HepG2 (cell line): Measurements from ENCODE around the gene MRPL38. TPM values are rescaled to one million over a fixed set of nuclear protein-coding genes. Genes with fewer than 3 reads are reported as not detected.
A peak's percentile ranks its signal among the peaks of the same experiment; 100 is the strongest.

Experiments
- GATAD1 ChIP-seq: IDR thresholded peaks from 2 replicates; pipeline ENCODE4 v1.6.1; 2016; ENCODE audit warnings: missing genetic modification reagents, missing compliant biosample characterization
- HES4 ChIP-seq: sonication (generic); formaldehyde crosslinking; IDR thresholded peaks from 2 replicates; pipeline ENCODE4 v1.9.0; 2021; ENCODE audit warnings: mild to moderate bottlenecking, missing genetic modification reagents, borderline replicate concordance
- HMG20A ChIP-seq: IDR thresholded peaks from 2 replicates; pipeline ENCODE4 v1.6.1; 2016; ENCODE audit warnings: borderline replicate concordance
- MEIS1 ChIP-seq: sonication (generic); formaldehyde crosslinking; IDR thresholded peaks from 2 replicates; pipeline ENCODE4 v1.9.0; 2021; ENCODE audit warnings: mild to moderate bottlenecking, missing genetic modification reagents, moderate library complexity, borderline replicate concordance
- POLR2AphosphoS2 ChIP-seq: IDR thresholded peaks from 2 replicates; pipeline ENCODE4 v1.6.1; 2011; ENCODE audit warnings: low read depth, low read length, improper control_type of control experiment
- TBX3 ChIP-seq: fragments of 450-650 bp; IDR thresholded peaks from 2 replicates; pipeline ENCODE4 v1.6.1; 2017; ENCODE audit warnings: antibody characterized with exemption, mild to moderate bottlenecking, inconsistent platforms, borderline replicate concordance
- TEAD2 ChIP-seq: sonication (generic); formaldehyde crosslinking; IDR thresholded peaks from 2 replicates; pipeline ENCODE4 v1.9.0; 2021; ENCODE audit warnings: missing genetic modification reagents
- ZFP36L2 ChIP-seq: sonication (generic); formaldehyde crosslinking; IDR thresholded peaks from 2 replicates; pipeline ENCODE4 v1.4.0; 2020; ENCODE audit warnings: missing genetic modification reagents
- ZNF20 ChIP-seq: sonication (generic); formaldehyde crosslinking; IDR thresholded peaks from 2 replicates; pipeline ENCODE4 v1.4.0; 2020; ENCODE audit warnings: mild to moderate bottlenecking, moderate library complexity, missing genetic modification reagents
- ZNF567 ChIP-seq: sonication (generic); formaldehyde crosslinking; IDR thresholded peaks from 2 replicates; pipeline ENCODE4 v1.8.1; 2023; ENCODE audit warnings: mild to moderate bottlenecking, missing genetic modification reagents, borderline replicate concordance
- ZNF737 ChIP-seq: sonication (generic); formaldehyde crosslinking; IDR thresholded peaks from 2 replicates; pipeline ENCODE4 v1.5.0; 2020; ENCODE audit warnings: missing genetic modification reagents, mild to moderate bottlenecking, borderline replicate concordance
- polyA plus RNA-seq, 8 experiments: library from polyadenylated mRNA; depleted of rRNA in 3 of 8; stranded (reverse) in 7 of 8; unstranded in 1 of 8; fragments of >200 nt; fragmentation: Illumina TruSeq in 4 of 8; extraction: Trizol in 4 of 8; gene quantifications; 2 replicates each; pipeline versions ENCODE4 v1.2.1 to v1.2.3, GENCODE V29; 2011 to 2016; ENCODE audit warnings: low read depth in 4 of 8, missing spikeins in 1 of 8, mixed read lengths in 1 of 8; ENCODE audit not compliant: insufficient read depth in 1 of 8
- total RNA-seq, 5 experiments: library from RNA; depleted of rRNA; stranded (reverse); fragments of >200 nt; fragmentation: Illumina TruSeq; extraction: Trizol; gene quantifications; 2 replicates each; pipeline ENCODE4 v1.2.3, GENCODE V29; 2016; ENCODE audit warnings: low read depth in 1 of 5
- TF ChIP-seq, protein P1 (sequence below): sonication (generic); formaldehyde crosslinking; IDR thresholded peaks from 2 replicates; pipeline ENCODE4 v1.4.0; 2020; ENCODE audit warnings: missing genetic modification reagents
- TF ChIP-seq, protein P2 (sequence below): sonication (generic); formaldehyde crosslinking; IDR thresholded peaks from 2 replicates; pipeline ENCODE4 v1.5.1; 2020; ENCODE audit warnings: missing genetic modification reagents, mild to moderate bottlenecking, borderline replicate concordance
- TF ChIP-seq, protein P3 (sequence below): fragments of 450-650 bp; IDR thresholded peaks from 2 replicates; pipeline ENCODE4 v1.6.1; 2017; ENCODE audit warnings: mild to moderate bottlenecking
- TF ChIP-seq, protein P4 (sequence below): sonication (generic); formaldehyde crosslinking; IDR thresholded peaks from 2 replicates; pipeline ENCODE4 v1.8.1; 2022; ENCODE audit warnings: mild to moderate bottlenecking, missing genetic modification reagents
- TF ChIP-seq, protein P5 (sequence below): sonication (generic); formaldehyde crosslinking; IDR thresholded peaks from 2 replicates; pipeline ENCODE4 v1.8.0; 2022; ENCODE audit warnings: missing genetic modification reagents, mild to moderate bottlenecking, moderate library complexity, borderline replicate concordance
- TF ChIP-seq, protein P6 (sequence below): sonication (generic); formaldehyde crosslinking; IDR thresholded peaks from 2 replicates; pipeline ENCODE4 v1.4.0; 2020; ENCODE audit warnings: missing genetic modification reagents, borderline replicate concordance

The MRPL38 gene
- total and polyA plus RNA-seq, 2 of the 13 experiments (the other 11 are each of a cell fraction or from before 2014, with no cell fraction given): 83.7 to 125 TPM

DNA sequence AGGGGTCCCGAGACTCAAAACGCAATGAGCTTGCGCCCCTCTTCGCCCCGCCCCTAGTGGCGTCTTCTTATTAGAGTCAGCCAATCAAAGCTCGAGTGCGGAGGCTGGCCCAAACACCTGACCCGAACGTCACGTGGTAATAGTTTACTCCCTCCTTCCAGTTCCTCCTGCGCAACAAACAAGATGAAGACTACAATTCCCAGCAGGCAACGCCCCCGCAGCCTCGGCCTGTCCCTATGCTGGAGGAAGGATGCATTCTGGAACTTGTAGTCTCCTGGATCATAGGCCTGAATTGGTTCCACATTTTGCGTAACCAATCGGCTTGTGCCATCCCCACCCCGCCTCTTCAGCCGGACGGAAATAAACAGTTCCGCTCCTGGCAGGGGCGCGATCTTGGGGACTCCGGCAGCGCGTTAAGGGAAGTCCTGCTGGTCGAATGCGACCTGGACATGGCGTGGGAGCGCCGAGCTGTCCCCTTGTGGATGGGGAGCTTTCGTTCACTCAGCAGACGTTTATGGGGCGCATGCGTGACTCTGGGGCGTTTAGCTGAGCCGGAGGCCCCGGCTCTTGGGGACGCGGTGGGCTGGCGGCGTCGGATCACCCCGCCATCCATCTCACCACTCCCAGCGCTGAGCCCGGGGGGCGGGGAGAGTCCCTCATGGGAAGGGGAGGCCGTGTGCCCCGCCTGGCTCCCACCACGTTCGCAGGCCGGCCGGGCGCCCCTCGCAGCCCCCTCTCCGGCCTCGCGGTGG is 49.2 kb downstream of the MRPL38 start, which contains the start of gene WBP2 (continued):
- TF ChIP-seq, protein P1, sequence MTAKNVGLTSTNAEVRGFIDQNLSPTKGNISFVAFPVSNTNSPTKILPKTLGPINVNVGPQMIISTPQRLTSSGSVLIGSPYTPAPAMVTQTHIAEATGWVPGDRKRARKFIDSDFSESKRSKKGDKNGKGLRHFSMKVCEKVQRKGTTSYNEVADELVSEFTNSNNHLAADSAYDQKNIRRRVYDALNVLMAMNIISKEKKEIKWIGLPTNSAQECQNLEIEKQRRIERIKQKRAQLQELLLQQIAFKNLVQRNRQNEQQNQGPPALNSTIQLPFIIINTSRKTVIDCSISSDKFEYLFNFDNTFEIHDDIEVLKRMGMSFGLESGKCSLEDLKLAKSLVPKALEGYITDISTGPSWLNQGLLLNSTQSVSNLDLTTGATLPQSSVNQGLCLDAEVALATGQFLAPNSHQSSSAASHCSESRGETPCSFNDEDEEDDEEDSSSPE (CRISPR knock-in tag): peak; percentile 79
- no peak for TF ChIP-seq HES4
- TF ChIP-seq POLR2AphosphoS2: no peak
- TF ChIP-seq, protein P2, sequence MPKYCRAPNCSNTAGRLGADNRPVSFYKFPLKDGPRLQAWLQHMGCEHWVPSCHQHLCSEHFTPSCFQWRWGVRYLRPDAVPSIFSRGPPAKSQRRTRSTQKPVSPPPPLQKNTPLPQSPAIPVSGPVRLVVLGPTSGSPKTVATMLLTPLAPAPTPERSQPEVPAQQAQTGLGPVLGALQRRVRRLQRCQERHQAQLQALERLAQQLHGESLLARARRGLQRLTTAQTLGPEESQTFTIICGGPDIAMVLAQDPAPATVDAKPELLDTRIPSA (CRISPR knock-in tag): peak; percentile 61; the same call in 1 of the 2 replicates
- TF ChIP-seq, protein P3, sequence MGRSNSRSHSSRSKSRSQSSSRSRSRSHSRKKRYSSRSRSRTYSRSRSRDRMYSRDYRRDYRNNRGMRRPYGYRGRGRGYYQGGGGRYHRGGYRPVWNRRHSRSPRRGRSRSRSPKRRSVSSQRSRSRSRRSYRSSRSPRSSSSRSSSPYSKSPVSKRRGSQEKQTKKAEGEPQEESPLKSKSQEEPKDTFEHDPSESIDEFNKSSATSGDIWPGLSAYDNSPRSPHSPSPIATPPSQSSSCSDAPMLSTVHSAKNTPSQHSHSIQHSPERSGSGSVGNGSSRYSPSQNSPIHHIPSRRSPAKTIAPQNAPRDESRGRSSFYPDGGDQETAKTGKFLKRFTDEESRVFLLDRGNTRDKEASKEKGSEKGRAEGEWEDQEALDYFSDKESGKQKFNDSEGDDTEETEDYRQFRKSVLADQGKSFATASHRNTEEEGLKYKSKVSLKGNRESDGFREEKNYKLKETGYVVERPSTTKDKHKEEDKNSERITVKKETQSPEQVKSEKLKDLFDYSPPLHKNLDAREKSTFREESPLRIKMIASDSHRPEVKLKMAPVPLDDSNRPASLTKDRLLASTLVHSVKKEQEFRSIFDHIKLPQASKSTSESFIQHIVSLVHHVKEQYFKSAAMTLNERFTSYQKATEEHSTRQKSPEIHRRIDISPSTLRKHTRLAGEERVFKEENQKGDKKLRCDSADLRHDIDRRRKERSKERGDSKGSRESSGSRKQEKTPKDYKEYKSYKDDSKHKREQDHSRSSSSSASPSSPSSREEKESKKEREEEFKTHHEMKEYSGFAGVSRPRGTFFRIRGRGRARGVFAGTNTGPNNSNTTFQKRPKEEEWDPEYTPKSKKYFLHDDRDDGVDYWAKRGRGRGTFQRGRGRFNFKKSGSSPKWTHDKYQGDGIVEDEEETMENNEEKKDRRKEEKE: no peak
- TF ChIP-seq HMG20A: peak; percentile 26; the same call in 1 of the 2 replicates
- TF ChIP-seq, protein P4, sequence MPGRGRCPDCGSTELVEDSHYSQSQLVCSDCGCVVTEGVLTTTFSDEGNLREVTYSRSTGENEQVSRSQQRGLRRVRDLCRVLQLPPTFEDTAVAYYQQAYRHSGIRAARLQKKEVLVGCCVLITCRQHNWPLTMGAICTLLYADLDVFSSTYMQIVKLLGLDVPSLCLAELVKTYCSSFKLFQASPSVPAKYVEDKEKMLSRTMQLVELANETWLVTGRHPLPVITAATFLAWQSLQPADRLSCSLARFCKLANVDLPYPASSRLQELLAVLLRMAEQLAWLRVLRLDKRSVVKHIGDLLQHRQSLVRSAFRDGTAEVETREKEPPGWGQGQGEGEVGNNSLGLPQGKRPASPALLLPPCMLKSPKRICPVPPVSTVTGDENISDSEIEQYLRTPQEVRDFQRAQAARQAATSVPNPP (CRISPR knock-in tag): 0 out of 2 replicates have a peak, but pooled peaks have one; percentile 54
- TF ChIP-seq TBX3: no peak
- TF ChIP-seq ZFP36L2: no peak
- TF ChIP-seq TEAD2: no peak
- TF ChIP-seq ZNF567 (CRISPR knock-in tag): peak; percentile 98
- TF ChIP-seq, protein P5, sequence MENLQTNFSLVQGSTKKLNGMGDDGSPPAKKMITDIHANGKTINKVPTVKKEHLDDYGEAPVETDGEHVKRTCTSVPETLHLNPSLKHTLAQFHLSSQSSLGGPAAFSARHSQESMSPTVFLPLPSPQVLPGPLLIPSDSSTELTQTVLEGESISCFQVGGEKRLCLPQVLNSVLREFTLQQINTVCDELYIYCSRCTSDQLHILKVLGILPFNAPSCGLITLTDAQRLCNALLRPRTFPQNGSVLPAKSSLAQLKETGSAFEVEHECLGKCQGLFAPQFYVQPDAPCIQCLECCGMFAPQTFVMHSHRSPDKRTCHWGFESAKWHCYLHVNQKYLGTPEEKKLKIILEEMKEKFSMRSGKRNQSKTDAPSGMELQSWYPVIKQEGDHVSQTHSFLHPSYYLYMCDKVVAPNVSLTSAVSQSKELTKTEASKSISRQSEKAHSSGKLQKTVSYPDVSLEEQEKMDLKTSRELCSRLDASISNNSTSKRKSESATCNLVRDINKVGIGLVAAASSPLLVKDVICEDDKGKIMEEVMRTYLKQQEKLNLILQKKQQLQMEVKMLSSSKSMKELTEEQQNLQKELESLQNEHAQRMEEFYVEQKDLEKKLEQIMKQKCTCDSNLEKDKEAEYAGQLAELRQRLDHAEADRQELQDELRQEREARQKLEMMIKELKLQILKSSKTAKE (CRISPR knock-in tag): peak; percentile 67
- peak; percentile 96 for TF ChIP-seq MEIS1
- TF ChIP-seq ZNF20 (CRISPR knock-in tag): no peak
- TF ChIP-seq, protein P6, sequence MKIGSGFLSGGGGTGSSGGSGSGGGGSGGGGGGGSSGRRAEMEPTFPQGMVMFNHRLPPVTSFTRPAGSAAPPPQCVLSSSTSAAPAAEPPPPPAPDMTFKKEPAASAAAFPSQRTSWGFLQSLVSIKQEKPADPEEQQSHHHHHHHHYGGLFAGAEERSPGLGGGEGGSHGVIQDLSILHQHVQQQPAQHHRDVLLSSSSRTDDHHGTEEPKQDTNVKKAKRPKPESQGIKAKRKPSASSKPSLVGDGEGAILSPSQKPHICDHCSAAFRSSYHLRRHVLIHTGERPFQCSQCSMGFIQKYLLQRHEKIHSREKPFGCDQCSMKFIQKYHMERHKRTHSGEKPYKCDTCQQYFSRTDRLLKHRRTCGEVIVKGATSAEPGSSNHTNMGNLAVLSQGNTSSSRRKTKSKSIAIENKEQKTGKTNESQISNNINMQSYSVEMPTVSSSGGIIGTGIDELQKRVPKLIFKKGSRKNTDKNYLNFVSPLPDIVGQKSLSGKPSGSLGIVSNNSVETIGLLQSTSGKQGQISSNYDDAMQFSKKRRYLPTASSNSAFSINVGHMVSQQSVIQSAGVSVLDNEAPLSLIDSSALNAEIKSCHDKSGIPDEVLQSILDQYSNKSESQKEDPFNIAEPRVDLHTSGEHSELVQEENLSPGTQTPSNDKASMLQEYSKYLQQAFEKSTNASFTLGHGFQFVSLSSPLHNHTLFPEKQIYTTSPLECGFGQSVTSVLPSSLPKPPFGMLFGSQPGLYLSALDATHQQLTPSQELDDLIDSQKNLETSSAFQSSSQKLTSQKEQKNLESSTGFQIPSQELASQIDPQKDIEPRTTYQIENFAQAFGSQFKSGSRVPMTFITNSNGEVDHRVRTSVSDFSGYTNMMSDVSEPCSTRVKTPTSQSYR (CRISPR knock-in tag): no peak
- no peak for TF ChIP-seq ZNF737 (CRISPR knock-in tag)
- TF ChIP-seq GATAD1: peak; percentile 93
